HG03442 (cell line): ENCODE results near the gene AFF2.

Experiments
- ATAC-seq: cut with Tn5 transposase; IDR thresholded peaks from one replicate; pipeline ENCODE4 v1.9.1; 2021; ENCODE audit warnings: mild to moderate bottlenecking, moderate library complexity; ENCODE audit not compliant: unreplicated experiment

The AFF2 gene

GRCh38 chrX:148984238-148984637, 483.8 kb downstream of the AFF2 start:
- ATAC-seq: peak; percentile 59

DNA sequence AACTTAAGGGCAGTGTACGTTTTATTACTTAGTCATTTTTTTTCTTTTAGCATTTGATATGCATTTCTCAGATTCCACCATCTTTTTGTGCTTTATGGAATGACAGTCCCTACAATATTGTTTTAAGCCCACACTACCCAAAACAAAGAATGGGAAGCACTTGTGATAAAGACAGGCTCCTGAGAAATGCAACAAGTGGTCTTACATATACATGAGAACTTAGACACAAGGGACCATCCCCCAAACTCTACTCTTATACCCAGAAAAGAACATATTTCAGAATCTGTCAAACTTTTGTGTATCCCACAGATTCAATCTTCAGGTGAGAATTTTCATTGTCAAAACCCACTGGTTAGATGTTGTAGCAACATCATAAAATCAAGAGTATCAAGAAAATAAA, 491.1 kb downstream of the AFF2 start:
- ATAC-seq: no peak

- no peak for ATAC-seq
These were observed 495.2 kb downstream of the AFF2 start for GRCh38 chrX:148995661-148996060.

DNA sequence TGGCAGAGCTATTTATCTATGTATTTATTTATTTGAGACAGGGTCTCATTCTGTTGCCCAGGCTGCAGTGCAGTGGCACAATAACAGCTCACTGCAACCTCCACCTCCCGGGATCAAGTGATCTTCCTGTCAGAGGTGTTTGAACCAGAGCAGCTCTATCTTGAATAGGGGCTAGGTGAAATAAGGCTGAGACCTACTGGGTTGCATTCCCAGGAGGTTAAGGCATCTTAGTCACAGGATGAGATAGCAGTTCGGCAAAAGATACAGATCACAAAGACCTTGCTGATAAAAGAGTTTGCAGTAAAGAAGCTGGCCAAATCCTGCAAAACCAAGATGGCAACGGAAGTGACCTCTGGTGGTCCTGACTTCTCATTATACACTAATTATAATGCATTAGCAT, 501.9 kb downstream of the AFF2 start:
- no peak for ATAC-seq

DNA sequence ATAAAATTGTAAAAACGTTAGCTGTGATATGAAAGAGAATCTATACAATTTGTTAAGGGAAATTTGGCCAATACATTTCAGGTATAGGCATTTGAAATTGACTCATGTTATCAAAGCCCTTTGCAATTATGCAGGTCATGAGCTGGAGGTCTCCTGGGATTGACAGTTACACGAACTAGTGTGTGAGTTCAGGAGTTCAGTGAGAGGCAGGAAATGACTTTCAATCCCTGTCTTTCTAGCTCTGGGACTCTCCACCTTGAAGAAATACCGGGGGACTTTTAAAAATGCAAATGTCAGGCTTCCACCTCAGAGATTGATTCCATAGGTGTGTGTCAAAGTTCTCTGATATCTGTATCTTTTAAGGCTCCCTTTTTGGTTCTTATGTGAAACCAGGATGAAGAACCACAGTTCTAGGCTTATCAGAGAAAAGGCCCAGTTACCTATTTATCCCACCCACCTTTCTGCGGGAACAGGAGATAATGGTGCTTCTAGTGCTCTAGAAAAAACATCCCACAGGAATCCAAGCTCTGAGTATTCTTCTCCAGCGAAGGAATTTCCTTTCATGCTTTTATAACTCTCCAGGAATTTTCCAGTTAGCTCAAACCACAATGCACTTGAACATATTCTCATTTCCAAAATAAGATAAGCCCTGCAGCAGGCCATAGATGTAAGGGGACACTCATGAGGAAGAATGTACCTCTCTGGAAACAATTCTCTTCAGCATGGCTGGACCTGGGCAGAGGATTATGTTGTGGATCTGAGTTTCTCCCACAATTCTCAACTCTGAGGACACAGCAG, 503.6 kb downstream of the AFF2 start:
- ATAC-seq: peak; percentile 71

- ATAC-seq: no peak
These were observed 504.5 kb downstream of the AFF2 start for GRCh38 chrX:149004936-149005335.

GRCh38 chrX:149006235-149006634, 505.8 kb downstream of the AFF2 start:
- no peak for ATAC-seq

GRCh38 chrX:149007423-149007822, 507.0 kb downstream of the AFF2 start:
- ATAC-seq: no peak

DNA sequence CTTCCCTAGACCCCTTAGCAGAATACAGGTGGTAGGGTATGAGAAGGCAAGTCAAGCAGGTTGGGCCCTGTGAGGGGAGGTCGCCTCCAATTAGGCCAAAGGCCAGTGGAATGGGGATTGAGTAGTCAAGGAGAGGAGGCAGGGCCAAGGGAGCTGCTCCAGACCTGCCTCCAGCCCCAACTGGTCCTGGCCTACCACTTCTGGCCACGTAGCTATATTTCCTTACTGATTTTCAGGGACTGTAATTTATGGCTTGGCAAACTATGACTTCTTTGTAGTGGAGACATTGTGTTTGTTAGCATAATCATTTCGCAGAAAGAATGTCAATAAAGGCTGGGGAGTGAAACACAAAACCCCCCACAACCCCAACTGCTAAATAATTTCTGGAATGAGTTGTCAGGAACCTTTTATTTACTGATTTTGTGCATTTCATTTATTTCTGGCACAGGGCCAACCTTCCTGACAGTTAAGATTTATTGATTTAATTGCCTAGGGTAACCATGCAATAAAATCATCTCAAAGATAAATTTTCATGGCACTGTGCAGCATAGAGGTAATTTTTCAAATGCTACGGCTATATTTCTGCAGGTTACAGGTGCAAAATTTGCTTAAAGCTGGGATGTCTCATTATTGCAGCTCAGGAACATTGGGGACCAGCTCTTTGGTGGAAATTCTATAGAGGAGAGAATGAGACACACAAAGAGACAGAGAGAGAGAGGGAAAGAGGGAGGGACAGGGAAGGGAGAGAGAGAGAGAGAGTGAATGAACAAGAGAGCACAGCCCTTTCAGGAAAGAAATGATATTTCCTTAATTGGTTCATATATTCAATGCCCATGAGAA, 509.8 kb downstream of the AFF2 start:
- no peak for ATAC-seq

GRCh38 chrX:149010853-149011224, 510.4 kb downstream of the AFF2 start:
- ATAC-seq: no peak

- ATAC-seq: no peak
These were observed 512.7 kb downstream of the AFF2 start for GRCh38 chrX:149013081-149013480.

DNA sequence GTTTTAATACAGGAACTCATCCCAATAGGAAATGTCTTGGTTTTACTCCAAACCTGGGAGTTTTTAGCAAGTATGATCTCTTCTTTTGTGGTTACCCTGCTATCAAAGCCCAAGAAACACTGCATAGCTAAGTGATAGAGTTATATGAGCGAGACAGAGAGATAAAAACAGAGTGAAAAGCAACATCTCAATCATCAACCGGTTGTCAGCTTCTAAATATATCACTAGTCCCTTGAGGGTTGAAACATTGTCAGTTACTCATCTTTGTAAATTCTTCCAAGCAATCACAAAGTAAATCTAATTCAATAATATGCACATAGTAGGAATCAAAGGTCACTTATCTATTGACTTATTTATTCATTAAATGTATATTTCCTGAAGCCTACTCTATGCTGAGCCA, 520.7 kb downstream of the AFF2 start:
- peak; percentile 50 for ATAC-seq

- ATAC-seq: no peak
These were observed 522.1 kb downstream of the AFF2 start for GRCh38 chrX:149022485-149022884.

GRCh38 chrX:149032449-149032848, 532.0 kb downstream of the AFF2 start:
- ATAC-seq: no peak

DNA sequence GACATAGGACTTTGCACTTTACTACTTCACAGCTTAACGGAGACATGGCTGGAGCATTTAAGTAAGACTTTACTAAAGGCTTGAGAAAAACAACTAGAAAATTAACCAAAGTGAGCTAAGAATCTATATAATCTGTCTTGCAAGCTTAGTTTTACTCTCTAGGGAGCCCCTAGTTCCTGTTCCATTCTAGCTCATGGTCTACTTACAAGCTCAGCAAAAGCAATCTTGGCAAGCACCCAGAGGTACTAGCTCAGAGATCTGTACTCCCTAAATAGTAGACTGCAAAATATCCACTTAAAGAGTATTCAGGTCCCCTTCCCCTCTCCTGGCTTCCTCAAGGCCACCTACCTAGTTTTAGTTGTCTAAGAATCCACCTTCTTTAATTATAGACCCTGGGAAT, 535.7 kb downstream of the AFF2 start:
- ATAC-seq: no peak

GRCh38 chrX:149037281-149037870, 537.0 kb downstream of the AFF2 start:
- ATAC-seq: no peak

DNA sequence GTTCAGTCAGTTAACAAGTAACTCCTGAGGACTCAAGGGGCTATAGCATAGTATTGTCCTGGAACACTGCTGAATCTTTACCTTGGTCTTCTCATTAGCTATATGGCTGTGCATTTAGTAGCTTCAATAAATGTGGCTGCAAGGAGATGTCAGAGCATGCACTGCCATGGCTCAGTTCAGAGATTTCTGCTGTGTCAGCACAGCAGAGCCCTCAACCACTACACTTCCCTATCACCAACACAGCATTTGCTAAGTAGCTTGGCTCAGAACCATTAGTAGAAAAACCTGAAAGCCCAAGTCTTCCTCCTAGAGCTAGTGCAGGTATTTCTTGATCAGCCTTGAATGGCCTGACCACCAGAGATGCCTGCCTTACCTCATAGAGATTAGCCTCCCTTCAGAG, 538.6 kb downstream of the AFF2 start:
- no peak for ATAC-seq

GRCh38 chrX:149040873-149041535, 540.6 kb downstream of the AFF2 start:
- peak; percentile 69 for ATAC-seq

DNA sequence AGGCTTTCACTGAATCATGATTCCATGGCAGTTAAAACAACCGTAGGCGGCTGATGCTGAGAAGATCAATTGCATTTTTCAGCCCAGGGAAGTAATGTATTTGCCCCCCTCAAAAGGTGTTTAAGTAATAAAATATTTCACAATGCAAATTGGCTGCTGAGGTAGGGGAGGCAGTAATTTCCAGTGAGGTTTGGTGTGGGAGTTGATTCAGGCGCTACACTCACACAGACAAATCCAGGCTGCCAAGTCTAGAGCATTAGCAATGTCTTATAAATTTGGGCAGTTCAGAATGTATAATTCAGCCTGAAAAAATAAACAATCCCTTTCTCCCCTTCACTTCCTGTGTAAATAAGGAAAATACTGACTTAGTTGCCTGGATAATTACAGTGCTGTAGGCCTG, 543.0 kb downstream of the AFF2 start:
- ATAC-seq: no peak

DNA sequence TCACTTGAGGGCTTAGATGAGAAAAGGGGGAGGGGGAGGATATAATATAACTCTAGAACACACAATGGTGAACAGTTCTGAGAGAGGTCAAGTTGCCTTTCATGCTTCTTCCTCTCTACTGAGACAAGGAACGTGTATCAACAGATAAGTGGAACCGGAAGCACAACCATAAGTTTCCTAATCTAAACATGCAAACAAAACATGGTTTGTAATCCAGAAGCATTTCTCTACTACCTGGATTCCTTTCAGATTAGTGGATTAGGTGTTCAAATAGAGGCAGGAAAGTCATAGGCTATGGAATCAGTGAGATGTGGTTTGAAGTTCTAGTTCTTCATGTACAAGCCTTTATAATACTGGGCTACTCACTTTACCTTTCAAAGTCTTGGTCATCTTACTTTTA, 544.1 kb downstream of the AFF2 start:
- ATAC-seq: no peak

GRCh38 chrX:149045645-149046210, 545.3 kb downstream of the AFF2 start:
- no peak for ATAC-seq
